ENCODE measurements around the gene S100A13.

DNA sequence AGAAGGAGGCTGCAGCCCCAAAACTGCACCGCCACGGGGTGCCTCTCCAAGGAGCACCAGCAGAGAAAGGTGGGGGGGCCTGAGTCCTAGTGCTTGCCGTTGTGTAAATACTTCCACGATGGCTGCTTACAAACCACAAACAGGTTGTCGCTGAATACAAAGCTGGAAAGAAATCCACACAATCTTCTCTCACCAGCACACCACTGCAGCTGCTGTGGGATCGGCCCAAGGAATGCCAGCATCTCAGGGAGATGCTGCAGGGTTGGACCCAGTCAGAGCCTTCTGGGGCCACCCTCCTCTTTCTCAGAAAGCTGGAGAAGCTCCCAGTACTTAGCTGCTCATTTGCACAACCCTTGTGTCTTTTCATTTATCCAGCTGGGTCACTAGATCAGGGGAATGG is 8.1 kb downstream of the S100A13 start:
- TF ChIP-seq, protein P1, sequence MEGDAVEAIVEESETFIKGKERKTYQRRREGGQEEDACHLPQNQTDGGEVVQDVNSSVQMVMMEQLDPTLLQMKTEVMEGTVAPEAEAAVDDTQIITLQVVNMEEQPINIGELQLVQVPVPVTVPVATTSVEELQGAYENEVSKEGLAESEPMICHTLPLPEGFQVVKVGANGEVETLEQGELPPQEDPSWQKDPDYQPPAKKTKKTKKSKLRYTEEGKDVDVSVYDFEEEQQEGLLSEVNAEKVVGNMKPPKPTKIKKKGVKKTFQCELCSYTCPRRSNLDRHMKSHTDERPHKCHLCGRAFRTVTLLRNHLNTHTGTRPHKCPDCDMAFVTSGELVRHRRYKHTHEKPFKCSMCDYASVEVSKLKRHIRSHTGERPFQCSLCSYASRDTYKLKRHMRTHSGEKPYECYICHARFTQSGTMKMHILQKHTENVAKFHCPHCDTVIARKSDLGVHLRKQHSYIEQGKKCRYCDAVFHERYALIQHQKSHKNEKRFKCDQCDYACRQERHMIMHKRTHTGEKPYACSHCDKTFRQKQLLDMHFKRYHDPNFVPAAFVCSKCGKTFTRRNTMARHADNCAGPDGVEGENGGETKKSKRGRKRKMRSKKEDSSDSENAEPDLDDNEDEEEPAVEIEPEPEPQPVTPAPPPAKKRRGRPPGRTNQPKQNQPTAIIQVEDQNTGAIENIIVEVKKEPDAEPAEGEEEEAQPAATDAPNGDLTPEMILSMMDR (conservative IDR thresholded peaks at IDR 0.05 in 1 of 2, IDR thresholded peaks at IDR 0.05 in 1 of 2; ENCODE audit: extremely low read depth in 1 of 2, insufficient read depth in 1 of 2, low read depth in 1 of 2, low read length in 2 of 2), result no peak
- no peak for TF ChIP-seq EZH2 (IDR thresholded peaks at IDR 0.05; ENCODE audit: borderline replicate concordance, low read length)

Data from mammary epithelial cell (primary cell).